Heart left ventricle (tissue), 13 donors: ENCODE results near the gene PACSIN2.

Experiments used
- CTCF ChIP-seq, 12 donors: fragments of 200-600 bp; sonication (generic) in 4 of 12; IDR thresholded peaks; one replicate each; pipeline versions ENCODE4 v1.5.0 to v1.8.0; 2018 to 2022; ENCODE audit warnings: antibody characterized with exemption in 12 of 12, mild to moderate bottlenecking in 5 of 12
- POLR2A ChIP-seq, 2 donors: fragments of 450-650 bp; IDR thresholded peaks; one replicate each; pipeline ENCODE4 v1.6.1; 2017; ENCODE audit warnings: antibody characterized with exemption in 2 of 2, mild to moderate bottlenecking in 2 of 2, moderate library complexity in 2 of 2
- donor health status: ischemic (EF 13 %, LVEDD 7.1; RV severe dilation, severe dysfunction).
- donor health status: DM: no; HTN: yes; CAD: no.
- donor health status: DM: no; HTN: no; CAD: no.
- donor health status: ischemic (EF 25% LVEDD 6.9; RV normal size, moderate dysfunction).
- donor health status: ischemic (EF 25% LVEDD 5.7; RV mildly dilated, moderate dysfunction).
- donor health status: ischemic (EF 35%, LVEDD 5.7; RV mildly dilated, moderate dysfunction).
- donor health status: nonischemic (EF 11% LVEDD 7.7; RV severe dilation, severe dysfunction).
- donor health status: DM: yes; HTN: yes; CAD: no.
- donor health status: PGD.
- donor health status: ischemic (EF 29% LVEDD 5.4; RV normal size, mild dysfunction).
- donor health status: nonischemic (EF 23%, LVEDD 6.1; RV moderate dilation, normal function).

- no peak for TF ChIP-seq CTCF (IDR thresholded peaks at IDR 0.05)
- TF ChIP-seq POLR2A (IDR thresholded peaks at IDR 0.05): no peak
Measured at GRCh38 chr22:42906605-42907348, 108.2 kb downstream of the PACSIN2 start.
